Activated CD4-positive, alpha-beta T cell treated with anti-CD3 and anti-CD28 coated beads, Interleukin-2, amount 10 ng/mL, durations not matched to agents 24 days and 14 days (primary cell): ENCODE results near the gene AFTPH. TPM values are rescaled to one million over a fixed set of nuclear protein-coding genes. Genes with fewer than 3 reads are reported as not detected.

Experiments used
- DNase-seq: peaks from one replicate; pipeline ENCODE4 v3.0.0; 2022
- H3K27ac Mint-ChIP-seq: one replicate; pipeline ENCODE4 v1.8.0; 2022; ENCODE audit warnings: mild to moderate bottlenecking, mixed read lengths
- H3K27me3 Mint-ChIP-seq: one replicate; pipeline ENCODE4 v1.8.0; 2022; ENCODE audit warnings: mixed read lengths
- H3K36me3 Mint-ChIP-seq: one replicate; pipeline ENCODE4 v1.8.0; 2022; ENCODE audit warnings: low read depth, mild to moderate bottlenecking, mixed read lengths
- H3K4me1 Mint-ChIP-seq: one replicate; pipeline ENCODE4 v1.8.0; 2021; ENCODE audit warnings: mixed read lengths
- H3K4me3 Mint-ChIP-seq: one replicate; pipeline ENCODE4 v1.8.0; 2022; ENCODE audit warnings: mild to moderate bottlenecking, moderate library complexity, mixed read lengths
- H3K9me3 Mint-ChIP-seq: one replicate; pipeline ENCODE4 v1.8.0; 2021; ENCODE audit warnings: mixed read lengths
- intact Hi-C: fragments of 100-400 bp; cut with micrococcal nuclease; formaldehyde crosslinking; loops from one replicate; pipeline ENCODE4 v1.15.1; 2023
- total RNA-seq: library from RNA; stranded (reverse); gene quantifications from 2 replicates; pipeline ENCODE4 v1.2.3, GENCODE V29; 2022

The AFTPH gene
- total RNA-seq, 1 donor from 2014 or later: 39.6 TPM

DNA sequence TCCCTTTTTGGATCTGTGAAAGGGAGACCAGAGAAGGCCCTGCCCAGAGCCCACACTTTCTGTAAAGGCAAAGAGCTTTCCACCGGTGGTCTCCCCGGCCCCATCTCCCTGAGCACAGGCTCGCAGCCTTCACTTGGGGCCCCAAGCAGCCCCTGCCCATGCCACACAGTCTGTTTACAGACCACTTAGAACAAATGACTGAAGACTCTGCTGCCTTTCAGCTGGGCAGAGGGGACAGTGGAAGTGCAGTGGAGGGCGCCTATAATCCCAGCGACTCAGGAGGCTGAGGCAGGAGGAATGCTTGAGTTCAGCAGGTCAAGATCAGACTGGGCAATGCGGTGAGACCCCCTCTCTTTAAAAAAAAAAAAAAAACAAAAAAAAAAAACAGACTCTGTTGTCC lies 100.7 kb downstream of the AFTPH start:
- intact Hi-C loops: no loop called here
- H3K27ac Mint-ChIP-seq: no peak overlapping the region
- no peak overlapping the region for H3K4me3 Mint-ChIP-seq
- no peaks in the 10 kb centered on the region for H3K36me3 Mint-ChIP-seq
- H3K4me1 Mint-ChIP-seq: peaks cover 5% of the 10 kb centered on the region
- H3K27me3 Mint-ChIP-seq: peaks cover 11% of the 10 kb centered on the region
- H3K9me3 Mint-ChIP-seq: no peaks in the 10 kb centered on the region
- DNase-seq: no peak

DNA sequence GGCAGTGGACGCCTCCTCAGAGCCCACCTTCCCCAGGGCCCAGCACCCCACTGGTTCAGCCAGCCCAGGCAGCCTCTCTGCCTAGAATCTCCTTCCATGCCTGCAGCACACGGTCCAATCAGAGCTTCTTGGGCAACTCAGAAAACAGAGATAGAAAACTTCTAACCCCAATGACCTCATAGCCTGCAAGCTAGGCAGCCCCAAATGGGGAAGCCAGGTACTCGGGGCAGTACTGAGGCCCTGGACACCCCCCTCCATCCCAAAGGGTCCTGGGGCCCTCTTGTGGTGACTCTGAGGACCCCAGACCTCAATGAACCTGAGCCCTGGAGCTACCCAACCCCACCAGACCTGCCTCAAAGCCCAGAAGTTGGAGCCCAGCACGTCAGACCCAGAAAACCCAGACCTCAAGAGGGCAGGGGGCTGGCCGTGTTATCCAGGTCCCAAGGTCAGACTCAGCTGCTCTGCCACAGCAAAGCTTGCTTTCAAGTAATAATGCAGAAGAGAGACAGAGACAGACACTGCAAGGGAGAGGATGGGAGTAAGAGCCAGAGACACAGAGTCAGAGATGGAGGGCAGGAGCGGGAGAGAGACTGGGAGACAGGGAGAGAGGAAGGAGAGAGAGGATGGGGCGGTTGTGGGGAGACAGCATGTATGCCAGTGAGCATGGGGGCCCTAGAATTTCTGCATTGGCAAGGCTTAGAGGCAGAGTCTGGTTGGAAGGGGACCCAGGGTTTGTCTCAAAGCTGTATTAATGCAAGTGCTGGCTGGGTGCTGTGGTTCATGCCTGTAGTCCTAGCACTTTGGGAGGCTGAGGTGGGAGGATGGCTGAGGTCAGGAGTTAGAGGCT lies 101.4 kb downstream of the AFTPH start:
- H3K9me3 Mint-ChIP-seq: no peaks in the 10 kb centered on the region
- intact Hi-C loops: no loop called here
- peaks cover 5% of the 10 kb centered on the region for H3K4me1 Mint-ChIP-seq
- peaks cover 1% of the 10 kb centered on the region for H3K36me3 Mint-ChIP-seq
- DNase-seq: no peak
- H3K4me3 Mint-ChIP-seq: no peak overlapping the region
- peaks cover 8% of the 10 kb centered on the region for H3K27me3 Mint-ChIP-seq
- H3K27ac Mint-ChIP-seq: no peak overlapping the region

DNA sequence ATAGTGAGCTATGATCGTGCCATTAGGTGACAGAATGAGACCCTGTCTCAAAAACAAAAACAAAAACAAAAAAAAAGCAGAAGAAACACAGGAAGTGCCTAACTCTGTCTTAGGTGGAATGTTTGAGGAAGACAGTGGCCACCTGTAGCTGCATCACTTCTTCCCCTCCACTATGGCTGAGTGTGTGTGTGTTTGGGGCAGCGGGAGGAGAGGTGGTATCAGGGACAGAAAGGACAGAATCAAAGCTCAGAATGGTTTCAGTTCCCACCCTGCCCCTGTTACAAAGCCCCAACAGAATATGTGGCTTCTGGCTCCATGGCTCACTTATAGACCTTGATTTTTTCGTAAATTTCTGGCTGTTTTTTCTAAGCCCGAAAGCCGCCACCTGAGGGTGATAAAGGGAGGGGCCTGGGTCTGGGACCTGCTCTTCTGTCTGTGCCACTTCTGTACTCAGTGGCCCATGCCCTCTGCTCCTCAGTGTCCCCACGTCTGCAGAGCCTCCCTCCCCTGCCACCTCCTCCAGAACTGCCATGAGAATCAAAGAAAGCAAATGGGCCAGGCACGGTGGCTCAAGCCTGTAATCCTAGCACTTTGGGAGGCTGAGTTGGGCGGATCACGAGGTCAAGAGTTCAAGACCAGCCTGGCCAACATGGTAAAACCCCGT lies 102.2 kb downstream of the AFTPH start:
- no peak overlapping the region for H3K4me3 Mint-ChIP-seq
- no peak for DNase-seq
- H3K27me3 Mint-ChIP-seq: peaks cover 4% of the 10 kb centered on the region
- H3K36me3 Mint-ChIP-seq: peaks cover 9% of the 10 kb centered on the region
- intact Hi-C loops: no loop called here
- no peaks in the 10 kb centered on the region for H3K9me3 Mint-ChIP-seq
- peaks cover 5% of the 10 kb centered on the region for H3K4me1 Mint-ChIP-seq
- peak overlapping the region; percentile 5 for H3K27ac Mint-ChIP-seq

DNA sequence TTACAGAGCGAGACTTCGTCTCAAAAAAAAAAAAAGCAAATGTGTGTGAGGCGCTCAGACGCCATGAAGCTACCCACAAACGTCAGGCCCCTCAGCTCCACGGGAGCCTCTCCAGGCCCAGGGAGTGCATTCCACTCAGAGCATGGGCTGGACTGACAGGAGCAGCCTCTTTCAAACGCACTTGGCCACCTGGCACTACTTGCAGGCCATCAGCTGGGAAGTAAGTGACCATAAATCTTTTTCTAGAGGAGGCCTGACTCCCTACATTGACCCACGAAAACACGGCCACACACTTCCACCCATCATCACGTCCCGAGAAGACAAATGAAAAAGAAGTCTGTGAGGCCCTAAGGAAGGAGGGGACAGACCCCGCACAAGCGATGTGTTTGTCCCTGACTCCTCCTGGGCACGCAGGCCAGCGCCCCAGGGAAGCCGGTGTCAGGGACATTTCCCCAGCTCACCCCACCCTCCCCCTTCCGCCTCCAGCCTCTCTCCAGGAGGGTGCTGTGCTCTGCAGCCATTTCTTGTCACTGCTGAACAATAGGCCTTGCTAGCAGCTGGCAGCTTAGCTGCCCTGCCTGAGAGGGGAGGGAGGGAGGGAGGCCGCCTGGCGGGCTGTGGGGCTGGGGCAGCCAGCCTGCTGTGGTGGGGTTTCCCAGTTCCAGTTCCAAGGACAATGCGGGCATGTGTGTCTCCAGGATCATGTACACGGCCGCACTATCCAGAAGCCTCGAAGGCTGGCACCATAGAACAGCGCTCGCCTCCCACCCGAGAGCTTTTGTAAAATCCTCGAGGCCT lies 103.0 kb downstream of the AFTPH start:
- no peak overlapping the region for H3K27ac Mint-ChIP-seq
- intact Hi-C loops: no loop called here
- peaks cover 4% of the 10 kb centered on the region for H3K27me3 Mint-ChIP-seq
- no peaks in the 10 kb centered on the region for H3K9me3 Mint-ChIP-seq
- no peak for DNase-seq
- peaks cover 5% of the 10 kb centered on the region for H3K4me1 Mint-ChIP-seq
- H3K36me3 Mint-ChIP-seq: peaks cover 11% of the 10 kb centered on the region
- no peak overlapping the region for H3K4me3 Mint-ChIP-seq

DNA sequence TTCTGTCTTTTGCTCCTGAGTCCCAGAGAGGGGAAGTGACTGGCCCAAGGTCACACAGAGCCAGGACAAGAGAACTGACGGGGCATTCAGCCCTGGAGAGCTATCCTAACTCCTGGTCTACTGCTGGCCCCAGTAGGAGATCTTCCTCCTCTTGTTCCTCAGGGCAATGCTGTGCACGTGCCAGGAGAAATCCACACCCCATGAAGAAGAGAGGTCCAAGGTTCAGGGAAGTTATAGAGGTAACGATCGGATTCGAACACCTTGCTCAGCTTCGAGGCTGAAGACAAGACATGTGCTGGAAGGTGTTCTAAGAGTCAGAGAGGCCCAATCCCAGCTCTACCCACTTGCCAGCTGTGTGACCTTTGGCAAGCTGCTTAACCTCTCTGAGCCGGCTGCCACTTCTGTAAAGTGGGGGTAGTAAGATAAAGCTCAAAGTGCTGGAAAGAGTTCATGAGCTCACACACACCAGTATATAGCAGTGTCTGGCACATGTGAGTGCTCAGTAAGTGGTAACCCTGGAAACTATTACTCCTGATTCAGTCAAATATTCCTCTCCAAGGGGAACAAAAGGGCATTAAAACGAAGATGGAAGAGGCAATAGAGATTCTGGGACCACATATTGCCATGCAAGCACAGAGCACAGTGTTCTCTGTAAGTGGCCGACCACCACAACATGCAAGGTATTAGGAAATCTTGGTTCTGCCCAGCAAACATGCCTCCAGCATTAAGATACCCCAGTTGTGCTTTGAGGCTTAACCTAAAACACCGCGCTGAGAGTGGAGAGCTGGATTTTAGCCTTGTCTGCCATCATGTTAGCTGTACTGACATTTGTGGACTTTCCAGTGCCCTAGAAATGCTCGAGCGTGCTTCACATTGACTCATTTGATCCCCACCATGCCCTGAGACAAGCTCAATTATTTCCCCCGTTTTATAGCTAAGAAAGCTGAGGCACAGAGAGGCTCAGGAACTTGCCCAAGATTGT lies 104.0 kb downstream of the AFTPH start:
- intact Hi-C loops: no loop called here
- Mint-ChIP-seq H3K9me3 (no peaks in the 10 kb centered on the region), H3K4me3 (no peak overlapping the region), H3K27me3 (no peaks in the 10 kb centered on the region), H3K4me1 (peaks cover 5% of the 10 kb centered on the region), H3K27ac (no peak overlapping the region), H3K36me3 (peaks cover 15% of the 10 kb centered on the region)
- no peak for DNase-seq

DNA sequence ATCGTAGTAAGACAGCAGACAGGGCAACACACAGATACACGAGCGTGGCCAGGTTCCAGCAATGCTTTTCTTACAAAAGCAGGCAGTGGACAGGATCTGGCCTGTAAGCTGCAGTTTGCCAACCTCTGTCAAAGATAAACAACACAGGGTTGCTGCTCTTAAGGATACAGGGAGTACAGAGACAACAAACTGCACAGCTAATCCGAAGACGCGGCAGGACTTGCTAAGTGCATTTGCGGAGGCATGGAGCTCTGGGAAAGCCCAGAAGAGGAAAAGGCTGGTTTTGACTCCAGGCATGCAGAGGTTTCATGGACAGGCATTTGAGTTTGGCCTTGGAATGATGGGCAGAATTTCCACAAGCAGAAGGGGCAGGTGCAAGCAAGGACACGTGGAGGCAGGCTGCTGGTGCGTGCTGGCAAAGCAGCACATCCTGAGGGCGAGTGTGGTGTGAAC lies 105.2 kb downstream of the AFTPH start:
- DNase-seq: no peak
- intact Hi-C loops: no loop called here
- H3K36me3 Mint-ChIP-seq: peaks cover 22% of the 10 kb centered on the region
- no peak overlapping the region for H3K4me3 Mint-ChIP-seq
- no peaks in the 10 kb centered on the region for H3K27me3 Mint-ChIP-seq
- H3K27ac Mint-ChIP-seq: no peak overlapping the region
- peaks cover 7% of the 10 kb centered on the region for H3K4me1 Mint-ChIP-seq
- no peaks in the 10 kb centered on the region for H3K9me3 Mint-ChIP-seq

DNA sequence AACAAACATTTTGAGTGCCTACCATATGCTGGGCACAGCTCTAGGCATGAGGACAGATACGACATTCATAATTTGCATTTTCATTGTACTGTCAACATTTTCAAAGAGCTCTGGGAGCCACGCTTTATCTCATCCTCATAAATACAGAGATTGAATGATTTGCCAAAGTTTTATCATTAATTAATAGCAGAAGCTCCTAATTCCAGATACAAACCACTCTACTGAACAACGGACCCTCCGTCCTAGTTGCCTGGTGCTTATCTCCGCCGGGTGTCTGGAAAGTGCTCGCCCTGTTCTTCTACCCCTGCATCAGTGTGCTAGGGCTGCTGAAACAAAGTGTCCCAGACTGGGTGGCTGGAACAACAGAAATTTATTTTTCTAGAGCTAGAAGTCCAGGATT lies 105.7 kb downstream of the AFTPH start:
- Mint-ChIP-seq H3K27me3 (no peaks in the 10 kb centered on the region), H3K4me1 (peaks cover 8% of the 10 kb centered on the region), H3K36me3 (peaks cover 26% of the 10 kb centered on the region), H3K27ac (no peak overlapping the region), H3K4me3 (no peak overlapping the region), H3K9me3 (no peaks in the 10 kb centered on the region)
- DNase-seq: no peak
- intact Hi-C loops: no loop called here

DNA sequence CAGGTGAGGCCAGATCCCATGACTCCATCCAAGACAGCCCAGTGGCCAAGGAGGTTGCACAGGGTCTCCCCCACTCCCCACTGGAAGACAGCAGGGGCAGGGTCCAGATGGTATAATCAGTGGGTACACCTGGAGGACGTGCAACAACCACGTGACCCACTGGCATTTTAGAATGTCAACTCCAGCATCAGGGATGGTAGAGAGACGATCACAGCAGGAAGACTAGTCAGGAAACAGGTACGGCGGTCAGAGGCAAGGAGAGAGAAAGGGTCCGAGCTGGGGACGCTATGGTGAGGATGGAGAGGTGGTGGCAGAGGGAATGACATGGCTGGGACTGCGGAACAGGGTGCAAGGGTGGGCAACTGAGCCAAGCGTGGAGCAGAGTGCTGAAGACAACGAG lies 106.6 kb downstream of the AFTPH start:
- intact Hi-C loops: no loop called here
- Mint-ChIP-seq H3K27ac (no peak overlapping the region), H3K27me3 (no peaks in the 10 kb centered on the region), H3K9me3 (no peaks in the 10 kb centered on the region), H3K4me3 (no peak overlapping the region), H3K36me3 (peaks cover 32% of the 10 kb centered on the region), H3K4me1 (peaks cover 11% of the 10 kb centered on the region)
- DNase-seq: no peak

DNA sequence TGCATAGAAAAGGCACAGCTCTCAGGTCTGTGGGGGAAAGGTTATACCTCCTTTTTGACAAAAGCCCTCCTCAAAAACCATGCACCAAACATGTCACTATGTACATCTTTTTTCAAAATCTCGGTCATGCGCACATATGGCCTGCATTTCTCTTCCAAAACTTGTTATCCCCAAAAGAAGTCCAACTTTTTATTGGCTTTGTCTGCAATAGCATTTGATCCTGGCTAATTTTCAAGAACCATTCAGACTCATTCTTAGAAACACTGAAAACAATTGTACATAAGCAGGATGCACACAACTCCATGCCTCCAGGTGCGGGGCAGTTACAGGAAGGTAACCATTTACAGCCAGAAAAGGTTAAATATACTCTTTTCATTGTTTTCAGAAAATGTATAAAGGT lies 107.6 kb downstream of the AFTPH start:
- no peak overlapping the region for H3K27ac Mint-ChIP-seq
- intact Hi-C loops: no loop called here
- no peaks in the 10 kb centered on the region for H3K9me3 Mint-ChIP-seq
- H3K4me3 Mint-ChIP-seq: no peak overlapping the region
- H3K36me3 Mint-ChIP-seq: peaks cover 39% of the 10 kb centered on the region
- H3K4me1 Mint-ChIP-seq: peaks cover 14% of the 10 kb centered on the region
- DNase-seq: no peak
- no peaks in the 10 kb centered on the region for H3K27me3 Mint-ChIP-seq

DNA sequence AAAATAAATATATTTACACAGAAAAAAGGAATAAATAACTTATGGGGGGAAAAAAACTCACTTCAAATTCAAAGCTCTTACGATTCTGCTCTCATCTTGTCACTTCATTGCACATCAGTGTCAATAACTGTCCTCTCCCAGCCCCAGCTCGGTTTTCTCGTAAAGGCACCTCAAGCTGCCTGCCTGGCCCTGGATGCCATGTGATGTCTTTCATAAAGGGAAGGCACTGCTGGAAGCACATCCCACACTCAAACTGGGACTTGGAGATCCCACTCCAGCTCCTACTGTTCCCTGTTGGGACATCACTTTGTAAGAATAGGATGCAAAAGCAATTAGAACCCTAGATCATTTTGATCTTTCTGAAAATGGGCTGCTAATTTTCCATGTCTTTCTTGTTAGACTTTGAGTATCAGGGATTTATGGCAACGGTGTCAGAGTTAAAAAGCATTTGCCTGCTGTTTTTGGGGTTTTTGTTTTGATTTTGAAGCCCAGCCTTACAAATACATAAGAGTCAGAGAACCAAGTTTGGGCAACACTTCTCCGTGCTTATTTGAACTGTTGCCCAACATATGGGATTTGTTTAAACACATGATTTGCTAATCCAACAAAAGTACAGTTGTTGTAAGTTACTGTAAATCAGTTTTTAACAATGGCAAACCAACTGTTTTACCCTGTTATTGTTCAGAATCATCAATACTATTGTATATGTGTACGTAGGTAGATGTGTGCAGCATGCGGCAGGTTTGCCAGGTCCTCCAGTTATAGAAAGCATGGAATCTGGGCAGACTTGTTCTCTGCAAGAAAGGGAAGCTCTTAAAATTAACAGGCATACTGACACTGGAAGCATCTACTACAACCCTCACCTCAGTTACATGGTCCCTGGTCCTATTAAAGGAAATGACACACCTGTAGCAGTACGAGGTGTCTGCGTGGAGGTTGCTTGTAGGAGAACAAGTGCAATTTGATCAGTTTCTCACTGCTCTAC lies 109.0 kb downstream of the AFTPH start:
- no peak for DNase-seq
- Mint-ChIP-seq H3K4me1 (peaks cover 27% of the 10 kb centered on the region), H3K27me3 (no peaks in the 10 kb centered on the region), H3K27ac (no peak overlapping the region), H3K9me3 (no peaks in the 10 kb centered on the region), H3K4me3 (no peak overlapping the region), H3K36me3 (peaks cover 42% of the 10 kb centered on the region)
- intact Hi-C loops: no loop called here

DNA sequence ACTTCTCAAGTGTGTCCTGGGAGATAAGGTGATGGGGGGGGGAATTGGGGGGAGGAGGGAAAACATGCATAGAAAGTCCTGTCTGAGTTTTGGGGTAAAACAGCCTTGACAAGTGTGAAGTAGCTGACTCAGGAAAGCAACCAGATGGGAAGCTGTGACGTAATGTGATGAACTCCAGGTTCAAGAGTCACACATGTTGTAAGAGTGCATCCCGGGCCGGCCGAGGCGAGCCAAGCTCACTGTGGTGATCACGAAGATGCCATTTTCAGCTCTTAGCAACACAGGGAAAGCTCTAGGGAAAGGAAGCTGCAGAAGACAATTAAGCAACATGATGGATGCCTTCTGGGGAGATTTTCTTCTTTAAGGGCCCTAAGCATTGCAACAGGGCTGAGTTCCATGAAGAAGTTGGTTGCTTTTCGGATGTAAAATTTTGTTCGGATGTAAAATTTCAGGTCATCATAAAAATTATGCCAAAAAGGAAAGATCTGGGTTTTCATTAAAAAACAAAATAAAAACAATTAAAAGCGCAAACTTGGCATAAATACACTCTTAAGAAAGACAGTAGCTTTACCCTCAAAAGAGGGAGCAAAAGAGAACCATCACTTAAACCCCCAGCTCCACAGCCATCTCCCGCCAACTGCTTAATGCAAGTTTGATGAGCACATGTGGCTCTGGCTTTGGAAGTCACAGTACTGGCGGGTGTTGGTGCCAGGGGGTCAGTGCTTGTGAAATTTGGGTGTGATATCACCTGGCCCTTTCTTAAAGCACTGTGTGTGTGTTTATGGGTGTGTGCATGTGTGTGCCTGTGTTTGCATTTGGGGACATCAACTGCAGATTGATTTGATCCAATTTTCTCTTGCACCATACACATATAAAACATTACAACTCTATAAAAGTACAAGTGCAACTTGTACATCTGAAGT lies 110.5 kb downstream of the AFTPH start:
- intact Hi-C loops: no loop called here
- Mint-ChIP-seq H3K36me3 (peaks cover 42% of the 10 kb centered on the region), H3K27me3 (no peaks in the 10 kb centered on the region), H3K4me1 (peaks cover 35% of the 10 kb centered on the region), H3K27ac (peak overlapping the region; percentile 6), H3K9me3 (no peaks in the 10 kb centered on the region), H3K4me3 (no peak overlapping the region)
- no peak for DNase-seq
